ENCODE results near the gene NDRG4. TPM values are rescaled to one million over a fixed set of nuclear protein-coding genes. Genes with fewer than 3 reads are reported as not detected.

The NDRG4 gene
- total RNA-seq, 1 experiment from 2014 or later: 11.9 TPM

- Histone ChIP-seq H3K27ac (ENCODE audit: low read length) (no peak overlapping the region), H2AFZ (ENCODE audit: low read length) (no peak overlapping the region), H3K4me2 (ENCODE audit: low read depth, low read length, poor library complexity, severe bottlenecking) (no peak overlapping the region), H3K36me3 (ENCODE audit: insufficient read depth, low read length) (peaks cover 90% of the 10 kb centered on the region), H4K20me1 (ENCODE audit: insufficient read depth, low read depth, low read length) (no peaks in the 10 kb centered on the region), H3K27me3 (ENCODE audit: low read length) (no peaks in the 10 kb centered on the region), H3K9me2 (replicated peaks; ENCODE audit: insufficient read depth, low read length) (no peaks in the 10 kb centered on the region), H3K9ac (ENCODE audit: low read length) (no peak overlapping the region), H3K4me1 (ENCODE audit: low read length) (peaks cover 3% of the 10 kb centered on the region; the same call in 1 of the 2 replicates), H3K79me2 (ENCODE audit: low read length) (peaks cover 40% of the 10 kb centered on the region), H3K4me3 (ENCODE audit: low read length) (no peak overlapping the region), H3K9me3 (ENCODE audit: low read length) (no peaks in the 10 kb centered on the region)
- no peak for DNase-seq
Measured at GRCh38 chr16:58532414-58532813, 32.5 kb downstream of the NDRG4 start.

- Histone ChIP-seq H2AFZ (ENCODE audit: low read length) (no peak overlapping the region), H4K20me1 (ENCODE audit: insufficient read depth, low read depth, low read length) (no peaks in the 10 kb centered on the region), H3K79me2 (ENCODE audit: low read length) (peaks cover 37% of the 10 kb centered on the region; the same call in 1 of the 2 replicates), H3K9me2 (replicated peaks; ENCODE audit: insufficient read depth, low read length) (no peaks in the 10 kb centered on the region), H3K4me1 (ENCODE audit: low read length) (no peaks in the 10 kb centered on the region), H3K27ac (ENCODE audit: low read length) (no peak overlapping the region), H3K36me3 (ENCODE audit: insufficient read depth, low read length) (peaks cover 90% of the 10 kb centered on the region), H3K4me3 (ENCODE audit: low read length) (no peak overlapping the region), H3K4me2 (ENCODE audit: low read depth, low read length, poor library complexity, severe bottlenecking) (no peak overlapping the region), H3K9me3 (ENCODE audit: low read length) (no peaks in the 10 kb centered on the region), H3K9ac (ENCODE audit: low read length) (no peak overlapping the region), H3K27me3 (ENCODE audit: low read length) (no peaks in the 10 kb centered on the region)
- DNase-seq: no peak
Measured at GRCh38 chr16:58533751-58534470, 34.0 kb downstream of the NDRG4 start.

GRCh38 chr16:58535100-58535499 lies 35.2 kb downstream of the NDRG4 start:
- Histone ChIP-seq H3K9me3 (ENCODE audit: low read length) (no peaks in the 10 kb centered on the region), H2AFZ (ENCODE audit: low read length) (no peak overlapping the region), H3K27me3 (ENCODE audit: low read length) (no peaks in the 10 kb centered on the region), H3K27ac (ENCODE audit: low read length) (no peak overlapping the region), H3K4me2 (ENCODE audit: low read depth, low read length, poor library complexity, severe bottlenecking) (no peak overlapping the region), H3K36me3 (ENCODE audit: insufficient read depth, low read length) (peaks cover 92% of the 10 kb centered on the region), H3K9ac (ENCODE audit: low read length) (no peak overlapping the region), H3K4me3 (ENCODE audit: low read length) (no peak overlapping the region), H3K79me2 (ENCODE audit: low read length) (peaks cover 41% of the 10 kb centered on the region), H3K9me2 (replicated peaks; ENCODE audit: insufficient read depth, low read length) (no peaks in the 10 kb centered on the region), H3K4me1 (ENCODE audit: low read length) (no peaks in the 10 kb centered on the region), H4K20me1 (ENCODE audit: insufficient read depth, low read depth, low read length) (no peaks in the 10 kb centered on the region)
- DNase-seq: no peak

- Histone ChIP-seq H3K79me2 (ENCODE audit: low read length) (peaks cover 33% of the 10 kb centered on the region), H4K20me1 (ENCODE audit: insufficient read depth, low read depth, low read length) (no peaks in the 10 kb centered on the region), H3K36me3 (ENCODE audit: insufficient read depth, low read length) (peaks cover 89% of the 10 kb centered on the region), H3K9me3 (ENCODE audit: low read length) (no peaks in the 10 kb centered on the region), H3K9ac (ENCODE audit: low read length) (no peak overlapping the region), H3K4me2 (ENCODE audit: low read depth, low read length, poor library complexity, severe bottlenecking) (no peak overlapping the region), H2AFZ (ENCODE audit: low read length) (no peak overlapping the region), H3K9me2 (replicated peaks; ENCODE audit: insufficient read depth, low read length) (no peaks in the 10 kb centered on the region), H3K27me3 (ENCODE audit: low read length) (no peaks in the 10 kb centered on the region), H3K4me1 (ENCODE audit: low read length) (no peaks in the 10 kb centered on the region), H3K27ac (ENCODE audit: low read length) (no peak overlapping the region), H3K4me3 (ENCODE audit: low read length) (no peak overlapping the region)
- no peak for DNase-seq
Measured at GRCh38 chr16:58536278-58536677, 36.3 kb downstream of the NDRG4 start.

GRCh38 chr16:58537124-58537906 lies 37.4 kb downstream of the NDRG4 start:
- Histone ChIP-seq H3K4me1 (ENCODE audit: low read length) (no peaks in the 10 kb centered on the region), H4K20me1 (ENCODE audit: insufficient read depth, low read depth, low read length) (0 out of 2 replicates have a peak, but pooled peaks cover 3% of the 10 kb centered on the region), H2AFZ (ENCODE audit: low read length) (no peak overlapping the region), H3K9me3 (ENCODE audit: low read length) (no peaks in the 10 kb centered on the region), H3K9me2 (replicated peaks; ENCODE audit: insufficient read depth, low read length) (no peaks in the 10 kb centered on the region), H3K4me3 (ENCODE audit: low read length) (no peak overlapping the region), H3K9ac (ENCODE audit: low read length) (no peak overlapping the region), H3K79me2 (ENCODE audit: low read length) (peaks cover 41% of the 10 kb centered on the region), H3K36me3 (ENCODE audit: insufficient read depth, low read length) (peaks cover 89% of the 10 kb centered on the region), H3K4me2 (ENCODE audit: low read depth, low read length, poor library complexity, severe bottlenecking) (no peak overlapping the region), H3K27me3 (ENCODE audit: low read length) (no peaks in the 10 kb centered on the region), H3K27ac (ENCODE audit: low read length) (no peak overlapping the region)
- no peak for DNase-seq

GRCh38 chr16:58541711-58542110 lies 41.8 kb downstream of the NDRG4 start:
- Histone ChIP-seq H3K36me3 (ENCODE audit: insufficient read depth, low read length) (peaks cover 94% of the 10 kb centered on the region), H3K9ac (ENCODE audit: low read length) (no peak overlapping the region), H3K4me1 (ENCODE audit: low read length) (no peaks in the 10 kb centered on the region), H3K9me2 (replicated peaks; ENCODE audit: insufficient read depth, low read length) (no peaks in the 10 kb centered on the region), H3K4me3 (ENCODE audit: low read length) (no peak overlapping the region), H3K27me3 (ENCODE audit: low read length) (no peaks in the 10 kb centered on the region), H3K4me2 (ENCODE audit: low read depth, low read length, poor library complexity, severe bottlenecking) (no peak overlapping the region), H3K27ac (ENCODE audit: low read length) (no peak overlapping the region), H2AFZ (ENCODE audit: low read length) (no peak overlapping the region), H4K20me1 (ENCODE audit: insufficient read depth, low read depth, low read length) (0 out of 2 replicates have a peak, but pooled peaks cover 3% of the 10 kb centered on the region), H3K9me3 (ENCODE audit: low read length) (no peaks in the 10 kb centered on the region), H3K79me2 (ENCODE audit: low read length) (peaks cover 33% of the 10 kb centered on the region)
- DNase-seq: no peak

- Histone ChIP-seq H3K9me2 (replicated peaks; ENCODE audit: insufficient read depth, low read length) (no peaks in the 10 kb centered on the region), H4K20me1 (ENCODE audit: insufficient read depth, low read depth, low read length) (0 out of 2 replicates have a peak, but pooled peaks cover 3% of the 10 kb centered on the region), H3K9ac (ENCODE audit: low read length) (no peak overlapping the region), H3K27me3 (ENCODE audit: low read length) (no peaks in the 10 kb centered on the region), H3K79me2 (ENCODE audit: low read length) (peaks cover 33% of the 10 kb centered on the region), H3K9me3 (ENCODE audit: low read length) (no peaks in the 10 kb centered on the region), H3K4me3 (ENCODE audit: low read length) (no peak overlapping the region), H3K4me2 (ENCODE audit: low read depth, low read length, poor library complexity, severe bottlenecking) (no peak overlapping the region), H2AFZ (ENCODE audit: low read length) (no peak overlapping the region), H3K4me1 (ENCODE audit: low read length) (no peaks in the 10 kb centered on the region), H3K36me3 (ENCODE audit: insufficient read depth, low read length) (peaks cover 94% of the 10 kb centered on the region), H3K27ac (ENCODE audit: low read length) (no peak overlapping the region)
- no peak for DNase-seq
Measured at GRCh38 chr16:58542291-58542690, 42.3 kb downstream of the NDRG4 start.

GRCh38 chr16:58543685-58544084 lies 43.7 kb downstream of the NDRG4 start:
- H4K20me1 ChIP-seq (ENCODE audit: insufficient read depth, low read depth, low read length): 0 out of 2 replicates have a peak, but pooled peaks cover 3% of the 10 kb centered on the region
- H3K9me3 ChIP-seq (ENCODE audit: low read length): no peaks in the 10 kb centered on the region
- H3K4me1 ChIP-seq (ENCODE audit: low read length): no peaks in the 10 kb centered on the region
- no peaks in the 10 kb centered on the region for H3K9me2 ChIP-seq (replicated peaks; ENCODE audit: insufficient read depth, low read length)
- no peaks in the 10 kb centered on the region for H3K27me3 ChIP-seq (ENCODE audit: low read length)
- no peak overlapping the region for H3K4me2 ChIP-seq (ENCODE audit: low read depth, low read length, poor library complexity, severe bottlenecking)
- H3K9ac ChIP-seq (ENCODE audit: low read length): no peak overlapping the region
- H3K36me3 ChIP-seq (ENCODE audit: insufficient read depth, low read length): peaks cover 94% of the 10 kb centered on the region
- H2AFZ ChIP-seq (ENCODE audit: low read length): no peak overlapping the region
- no peak overlapping the region for H3K27ac ChIP-seq (ENCODE audit: low read length)
- H3K79me2 ChIP-seq (ENCODE audit: low read length): peaks cover 42% of the 10 kb centered on the region
- no peak for DNase-seq
- no peak overlapping the region for H3K4me3 ChIP-seq (ENCODE audit: low read length)

Data from Karpas-422 (cell line).